Esophagus (tissue), 2 donors: ENCODE results near the gene CPLANE2. TPM values are rescaled to one million over a fixed set of nuclear protein-coding genes. Genes with fewer than 3 reads are reported as not detected.

Experiments used
- H3K27ac ChIP-seq, 2 donors: one replicate each; pipeline ENCODE4 v1.5.1; 2013; ENCODE audit warnings: low read depth in 2 of 2, mild to moderate bottlenecking in 2 of 2, inconsistent platforms in 1 of 2, low read length in 1 of 2, moderate library complexity in 1 of 2
- H3K27me3 ChIP-seq, 2 donors: one replicate each; pipeline ENCODE4 v1.6.1; 2013; ENCODE audit warnings: low read length in 2 of 2, control low read depth in 1 of 2, mild to moderate bottlenecking in 1 of 2; ENCODE audit not compliant: insufficient read depth in 2 of 2, control insufficient read depth in 1 of 2
- H3K36me3 ChIP-seq, 2 donors: one replicate each; pipeline ENCODE4 v1.6.1; 2013; ENCODE audit warnings: low read length in 1 of 2; ENCODE audit not compliant: control insufficient read depth in 2 of 2, insufficient read depth in 2 of 2
- H3K4me1 ChIP-seq, 2 donors: one replicate each; pipeline ENCODE4 v1.6.1; 2013; ENCODE audit warnings: low read length in 1 of 2; ENCODE audit not compliant: control insufficient read depth in 2 of 2, insufficient read depth in 2 of 2
- H3K4me3 ChIP-seq, 2 donors: one replicate each; pipeline ENCODE4 v1.5.1; 2013; ENCODE audit warnings: low read length in 2 of 2, mild to moderate bottlenecking in 2 of 2, low read depth in 1 of 2, moderate library complexity in 1 of 2
- H3K9me3 ChIP-seq, 2 donors: one replicate each; pipeline ENCODE4 v1.6.1; 2013; ENCODE audit warnings: mild to moderate bottlenecking in 2 of 2, low read depth in 1 of 2, low read length in 1 of 2, moderate library complexity in 1 of 2; ENCODE audit not compliant: control insufficient read depth in 2 of 2, insufficient read depth in 1 of 2
- WGBS, 2 donors: extraction: QIAGEN DNeasy Blood & Tissue Kit; methylation state at CpG; one replicate each; pipeline ENCODE4 v1.1.7; 2013; 5-methylcytosine and 5-hydroxymethylcytosine counted together
- polyA plus RNA-seq, 2 donors: library from polyadenylated mRNA; stranded (reverse); fragments of 200-250 nt; gene quantifications; one replicate each; pipeline ENCODE4 v1.2.3, GENCODE V29; 2013
- donor health status: healthy with polysubstance abuse.
- donor health status: Bipolar disorder and iron deficiency.

The CPLANE2 gene
- polyA plus RNA-seq, 2 donors = 3.2 to 4.1 TPM

- Histone ChIP-seq H3K27ac (peak within 1 kb of the TSS; percentile 26 to 66), H3K9me3 (no peaks in the 10 kb centered on the region), H3K36me3 (no peaks in the 10 kb centered on the region), H3K27me3 (no peaks in the 10 kb centered on the region), H3K4me1 (peaks cover 7 to 30% of the 10 kb centered on the region in 2 donors), H3K4me3 (peak within 1 kb of the TSS; percentile 31 to 41)
- WGBS, 2 donors = 22 to 24% methylated on average over 14 of the region's 14 CpGs
Observed at GRCh38 chr1:16212251-16212961, 24.6 kb downstream of the CPLANE2 start, which contains the start of gene ARHGEF19. ARHGEF19 (minus strand) TSS chr1:16212652; CDS start chr1:16209054, 3,598 bp downstream.

GRCh38 chr1:16211824-16212223 is 25.2 kb downstream of the CPLANE2 start:
- H3K9me3 ChIP-seq = no peaks in the 10 kb centered on the region
- no peaks in the 10 kb centered on the region for H3K27me3 ChIP-seq
- peak overlapping the region; percentile 26 to 66 for H3K27ac ChIP-seq
- 54 to 57% methylated on average over 6 of the region's 6 CpGs for WGBS, 2 donors
- peak overlapping the region; percentile 31 to 41 for H3K4me3 ChIP-seq
- peaks cover 7 to 32% of the 10 kb centered on the region in 2 donors for H3K4me1 ChIP-seq
- H3K36me3 ChIP-seq = no peaks in the 10 kb centered on the region

- 60 to 61% methylated on average over 4 of the region's 4 CpGs for WGBS, 2 donors
- Histone ChIP-seq H3K4me3 (peak overlapping the region in 1 of 2 donors; percentile 5), H3K9me3 (no peaks in the 10 kb centered on the region), H3K36me3 (no peaks in the 10 kb centered on the region), H3K27me3 (no peaks in the 10 kb centered on the region), H3K27ac (no peak overlapping the region), H3K4me1 (peaks cover 3 to 38% of the 10 kb centered on the region in 2 donors)
Observed at GRCh38 chr1:16210581-16210980, 26.4 kb downstream of the CPLANE2 start.

DNA sequence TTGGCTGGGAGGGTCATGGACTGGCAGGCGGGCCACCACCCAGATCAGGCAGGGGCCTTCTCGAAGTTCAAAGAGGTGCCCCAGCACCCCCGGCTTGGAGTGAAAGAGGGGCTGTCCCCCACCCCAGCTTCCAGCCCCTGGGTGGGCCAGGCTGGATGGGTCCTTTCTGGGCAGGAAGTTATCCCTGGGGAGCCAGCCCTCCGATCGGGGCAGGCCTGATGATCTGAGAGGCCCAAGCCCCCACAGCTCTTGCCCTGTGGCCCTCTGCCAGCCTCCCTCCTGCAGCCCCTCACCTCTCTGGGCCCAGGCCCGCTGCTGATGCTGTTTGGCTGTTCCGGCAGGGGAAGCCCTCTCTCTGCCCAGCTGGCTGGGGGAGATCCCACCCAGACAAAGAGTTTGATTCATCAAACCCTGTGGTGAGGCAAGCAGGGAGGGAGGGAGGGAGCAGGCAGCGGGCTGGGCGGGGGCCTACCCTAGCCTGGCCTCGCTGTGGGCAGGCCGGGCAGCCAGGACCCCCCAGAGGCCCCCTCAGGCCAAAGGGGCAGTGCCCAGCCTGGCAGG is 27.1 kb downstream of the CPLANE2 start:
- Histone ChIP-seq H3K9me3 (no peaks in the 10 kb centered on the region), H3K4me1 (peaks cover 6 to 42% of the 10 kb centered on the region in 2 donors), H3K4me3 (peak overlapping the region in 1 of 2 donors; percentile 9), H3K27ac (peak overlapping the region in 1 of 2 donors; percentile 46), H3K27me3 (no peaks in the 10 kb centered on the region), H3K36me3 (no peaks in the 10 kb centered on the region)
- 46 to 48% methylated on average over 11 of the region's 11 CpGs for WGBS, 2 donors

DNA sequence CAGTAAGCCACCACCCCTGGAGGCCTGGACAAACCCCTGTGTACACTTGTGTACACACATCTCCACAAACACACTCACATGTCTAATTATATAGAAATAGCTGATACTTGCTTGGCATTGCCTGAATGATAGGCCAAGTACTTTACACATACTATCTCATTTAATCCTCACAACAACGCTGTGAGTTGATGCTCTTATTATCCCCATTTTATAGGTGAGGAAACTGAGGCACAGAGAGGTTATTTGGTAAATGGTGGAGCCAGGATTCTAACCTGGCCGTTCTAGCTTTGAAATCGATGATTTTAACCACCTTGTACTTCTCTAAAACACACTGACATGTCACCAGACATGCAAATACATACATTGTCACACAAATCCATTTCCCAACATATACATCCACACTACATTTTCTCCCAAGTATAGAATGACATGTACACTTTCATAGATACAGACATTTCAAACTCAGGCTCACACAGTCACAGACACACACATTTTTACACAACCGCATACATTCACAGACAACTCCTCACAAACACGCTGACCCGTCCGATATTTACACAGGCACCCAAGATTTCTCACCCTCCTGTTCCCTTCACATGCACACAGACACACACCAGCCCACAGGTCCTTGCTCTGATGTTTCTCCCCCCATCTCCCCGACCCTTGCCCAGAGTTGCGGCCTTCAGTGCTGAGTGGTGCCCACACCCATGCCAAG is 27.7 kb downstream of the CPLANE2 start:
- H3K27ac ChIP-seq = no peak overlapping the region
- WGBS, 2 donors = 67 to 74% methylated on average over 9 of the region's 9 CpGs
- H3K4me3 ChIP-seq = no peak overlapping the region
- H3K4me1 ChIP-seq = peaks cover 6 to 42% of the 10 kb centered on the region in 2 donors
- no peaks in the 10 kb centered on the region for H3K36me3 ChIP-seq
- no peaks in the 10 kb centered on the region for H3K27me3 ChIP-seq
- H3K9me3 ChIP-seq = no peaks in the 10 kb centered on the region

DNA sequence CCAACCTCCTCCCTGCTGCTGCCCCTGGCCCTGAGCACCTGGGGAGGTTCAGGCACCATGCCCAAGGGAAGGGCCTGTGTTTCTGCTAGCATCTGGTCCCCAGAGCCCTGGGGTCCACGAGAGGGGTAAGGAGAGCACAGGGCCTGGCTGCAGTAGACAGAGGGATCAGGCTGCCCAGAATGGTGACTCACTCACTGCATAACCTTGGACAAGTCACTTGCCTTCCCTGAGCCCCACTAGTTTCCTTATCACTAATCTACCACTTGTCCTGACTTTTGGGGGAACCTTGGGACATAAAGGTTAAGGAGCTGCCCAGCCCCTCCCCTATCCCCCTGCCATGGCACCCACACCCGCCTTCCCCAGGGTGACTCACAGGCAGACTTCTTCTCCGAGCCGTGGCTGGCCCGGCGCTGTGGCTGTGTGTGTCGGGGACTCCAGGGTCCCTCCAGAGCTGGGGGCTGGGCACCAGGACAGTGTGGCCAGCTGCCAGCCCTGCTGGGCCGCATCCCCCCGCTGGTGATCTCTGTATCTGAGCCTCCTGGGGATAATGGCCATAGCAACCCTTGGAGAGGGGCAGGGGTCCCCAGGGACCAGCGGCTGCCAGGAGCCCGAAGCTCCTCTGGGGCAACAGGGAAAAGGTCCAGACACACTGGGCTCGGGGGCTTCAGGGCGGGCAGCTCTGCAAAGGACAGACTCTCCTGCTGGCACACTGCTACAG is 28.6 kb downstream of the CPLANE2 start:
- Histone ChIP-seq H3K9me3 (no peaks in the 10 kb centered on the region), H3K27ac (peak overlapping the region; percentile 97 to 98), H3K4me1 (peaks cover 6 to 42% of the 10 kb centered on the region in 2 donors), H3K36me3 (no peaks in the 10 kb centered on the region), H3K27me3 (no peaks in the 10 kb centered on the region), H3K4me3 (no peak overlapping the region)
- WGBS, 2 donors = 59 to 75% methylated on average over 13 of the region's 13 CpGs

DNA sequence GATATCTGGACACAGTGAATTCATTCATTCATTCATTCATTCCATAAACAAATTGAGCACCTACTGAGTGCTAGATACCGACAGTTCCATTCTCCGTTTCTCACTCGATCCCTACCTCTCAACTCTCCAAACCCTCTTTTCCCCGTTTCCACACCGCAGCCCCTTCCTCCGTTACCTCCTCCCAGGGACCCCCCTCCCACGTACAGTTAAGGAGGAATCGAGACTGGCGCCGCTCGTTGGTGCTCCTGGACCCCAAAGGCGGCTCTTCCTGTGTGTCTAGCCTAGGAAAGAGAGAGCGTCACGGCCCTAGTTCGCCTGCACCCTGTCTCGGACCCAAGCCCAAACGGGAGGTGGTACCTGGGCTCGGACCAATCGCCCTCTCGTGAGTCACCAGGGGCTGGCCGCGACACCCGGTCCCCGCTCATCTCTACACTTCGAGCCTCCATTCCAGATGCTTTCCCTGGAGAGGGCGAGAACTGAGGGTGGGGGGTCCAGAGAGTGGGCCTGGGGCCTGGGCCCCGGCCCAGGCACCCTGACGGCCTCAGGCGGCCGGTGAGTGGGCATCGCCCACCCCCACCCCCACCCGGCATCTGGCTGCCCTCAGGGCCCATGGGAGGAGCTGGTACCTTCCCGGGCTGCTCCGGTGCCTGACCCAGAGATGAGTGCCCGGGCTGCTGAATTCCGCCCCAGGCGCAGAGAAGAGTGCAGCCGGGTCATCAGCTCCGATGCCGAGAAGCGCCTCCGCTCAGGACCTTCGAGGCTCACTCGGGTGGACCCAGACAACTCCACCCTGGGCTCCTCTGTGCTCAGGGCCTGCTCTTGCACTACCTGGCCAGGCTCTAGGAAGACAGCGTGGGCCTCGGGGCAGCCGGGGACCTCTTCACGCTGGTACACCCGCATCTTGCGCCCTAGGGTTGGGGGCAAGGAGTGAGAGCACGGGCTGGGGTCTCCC is 29.4 kb downstream of the CPLANE2 start:
- Histone ChIP-seq H3K27me3 (no peaks in the 10 kb centered on the region), H3K36me3 (no peaks in the 10 kb centered on the region), H3K9me3 (no peaks in the 10 kb centered on the region), H3K4me1 (peaks cover 4 to 40% of the 10 kb centered on the region in 2 donors), H3K27ac (peak overlapping the region; percentile 97 to 98), H3K4me3 (peak overlapping the region; percentile 43 to 45)
- WGBS, 2 donors = 49 to 56% methylated on average over 51 of the region's 51 CpGs

DNA sequence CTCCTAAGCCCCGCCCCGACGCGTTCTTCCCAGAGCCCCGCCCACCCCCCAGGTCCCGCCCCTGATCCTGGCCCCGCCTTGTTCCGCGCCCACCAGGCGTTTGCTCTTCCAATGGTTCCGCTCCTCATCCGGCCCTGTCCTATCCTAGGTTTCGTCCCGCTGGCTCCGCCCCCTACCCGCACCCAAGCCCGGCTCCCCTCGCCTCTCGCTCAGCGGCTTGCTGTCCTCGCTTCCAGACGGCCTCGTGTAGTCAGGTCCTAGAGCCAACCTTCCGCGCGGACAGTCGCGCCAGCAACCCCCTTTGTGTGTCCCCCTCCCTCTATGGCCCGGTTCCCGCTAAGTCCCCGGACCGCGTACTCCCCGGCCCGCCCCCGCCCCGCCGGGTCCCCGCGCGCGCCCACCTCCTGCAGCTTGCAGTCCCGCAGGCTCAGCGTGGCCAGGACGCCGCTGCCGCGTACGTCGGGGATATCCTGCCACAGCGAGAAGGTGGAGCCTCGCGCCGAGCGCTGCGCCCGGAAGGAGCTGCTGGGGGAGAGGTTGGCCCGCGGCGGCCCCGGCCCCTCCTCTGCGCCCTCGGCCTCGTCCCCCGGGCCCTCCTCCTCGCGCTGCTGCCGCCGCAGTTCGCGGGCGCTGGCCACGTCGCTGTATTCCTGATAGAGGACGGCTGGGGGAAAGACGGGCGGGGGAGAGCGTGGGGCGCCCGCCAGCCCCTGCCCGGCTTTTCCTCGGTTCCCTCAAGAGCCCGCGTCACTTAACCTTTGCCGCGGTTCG is 30.3 kb downstream of the CPLANE2 start:
- H3K27me3 ChIP-seq = no peaks in the 10 kb centered on the region
- H3K4me1 ChIP-seq = peaks cover 3 to 39% of the 10 kb centered on the region in 2 donors
- peak overlapping the region; percentile 97 to 98 for H3K27ac ChIP-seq
- peak overlapping the region; percentile 43 to 45 for H3K4me3 ChIP-seq
- 1% methylated on average over 68 to 87 of the region's 87 CpGs for WGBS, 2 donors
- H3K9me3 ChIP-seq = no peaks in the 10 kb centered on the region
- H3K36me3 ChIP-seq = peaks cover 0 to 7% of the 10 kb centered on the region in 2 donors
